Retina (tissue), 1 donor: ENCODE results near the gene INTS6L.

ENCODE experiments used
- DNase-seq: peaks from one replicate; pipeline ENCODE4 v3.0.0-alpha.2; 2016

The INTS6L gene

DNA sequence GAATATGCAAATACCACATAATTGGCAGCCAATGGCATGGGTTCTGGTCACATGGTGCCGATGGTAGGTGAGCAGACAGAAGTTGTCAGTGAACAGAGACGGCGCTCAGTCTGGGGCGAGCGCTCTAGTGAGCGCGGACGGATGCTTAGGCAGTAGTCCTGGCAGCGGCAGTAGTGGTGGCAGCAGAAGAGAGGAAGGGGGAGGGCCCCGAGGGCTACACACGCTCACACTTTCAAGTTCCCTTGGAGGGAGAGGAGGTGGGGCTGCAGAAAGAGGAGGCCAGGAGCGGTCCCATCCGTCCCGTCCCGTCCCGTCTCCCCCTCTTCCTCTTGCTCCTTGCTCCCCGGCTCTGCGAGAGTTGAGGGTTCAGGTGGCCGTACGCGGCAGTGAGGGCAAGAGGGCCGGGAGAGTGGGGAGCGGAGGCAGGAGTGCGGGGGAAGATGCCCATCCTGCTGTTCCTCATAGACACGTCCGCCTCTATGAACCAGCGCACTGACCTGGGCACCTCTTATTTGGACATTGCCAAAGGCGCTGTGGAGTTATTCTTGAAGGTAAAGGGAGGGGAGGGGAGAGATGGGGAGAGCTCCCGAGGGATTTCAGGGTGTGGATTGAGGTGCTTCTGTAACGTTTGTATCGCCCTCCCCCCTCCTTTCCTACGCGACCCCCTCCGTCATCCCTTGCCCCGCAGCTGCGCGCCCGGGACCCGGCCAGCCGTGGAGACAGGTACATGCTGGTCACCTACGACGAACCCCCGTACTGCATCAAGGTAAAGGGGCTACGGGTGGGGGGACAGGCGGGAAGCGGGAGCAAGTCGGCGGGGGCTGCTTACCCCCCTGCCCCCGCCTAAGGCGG, at the start of gene INTS6L:
Gene INTS6L (plus strand): TSS at position 108 of the 852 bp plus-strand sequence. CDS start 333 bp downstream, at position 441.
- peak; percentile 85 for DNase-seq

- no peak for DNase-seq
Measured at GRCh38 chrX:135476378-135476777, 44.1 kb upstream of the INTS6L start.

GRCh38 chrX:135477576-135477975, 42.9 kb upstream of the INTS6L start:
- peak; percentile 23 for DNase-seq

GRCh38 chrX:135480076-135480475, 40.4 kb upstream of the INTS6L start:
- no peak for DNase-seq

DNA sequence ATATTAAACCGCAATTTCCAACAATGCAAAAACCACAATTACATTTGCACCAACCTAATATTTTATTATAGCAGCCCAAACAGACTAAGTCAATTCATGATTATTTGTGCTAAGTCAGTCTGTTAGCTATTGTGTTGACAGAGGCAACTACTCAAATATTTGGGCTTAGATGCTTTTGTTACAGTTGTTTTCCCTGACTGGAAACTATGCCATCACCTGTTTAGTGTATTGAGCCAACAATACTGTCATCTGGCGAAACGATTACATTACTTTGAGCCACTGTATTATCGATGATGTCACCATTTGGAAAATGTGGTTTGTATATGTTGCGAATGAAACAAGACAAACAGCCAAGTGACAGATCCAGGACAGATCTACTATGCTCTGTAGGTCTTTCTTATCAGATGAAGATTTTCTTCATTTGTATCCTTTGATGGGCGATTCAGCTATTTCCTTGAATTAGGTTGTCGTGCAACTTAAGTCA, 38.7 kb upstream of the INTS6L start:
- DNase-seq: no peak

GRCh38 chrX:135484641-135485289, 35.7 kb upstream of the INTS6L start:
- DNase-seq: peak; percentile 12

DNA sequence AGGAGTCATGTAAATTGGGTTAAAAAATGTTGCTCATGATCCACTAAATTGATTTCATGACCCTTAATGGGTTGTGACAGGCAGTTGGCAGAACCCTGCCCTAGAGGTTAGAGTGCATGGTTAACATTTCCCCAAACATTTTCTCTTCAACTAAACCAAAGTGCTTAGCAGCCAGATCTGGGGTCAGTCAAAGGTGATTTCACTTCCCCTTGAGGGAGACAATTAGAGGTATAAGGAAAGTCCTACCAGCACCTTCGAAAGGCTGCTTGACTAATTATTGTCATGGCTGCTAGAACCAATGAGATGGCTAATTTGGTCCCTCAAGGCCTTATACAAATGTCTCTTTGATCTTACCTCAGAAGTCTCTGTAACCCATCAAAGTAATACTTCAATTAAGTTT, 30.9 kb upstream of the INTS6L start:
- DNase-seq: no peak

DNA sequence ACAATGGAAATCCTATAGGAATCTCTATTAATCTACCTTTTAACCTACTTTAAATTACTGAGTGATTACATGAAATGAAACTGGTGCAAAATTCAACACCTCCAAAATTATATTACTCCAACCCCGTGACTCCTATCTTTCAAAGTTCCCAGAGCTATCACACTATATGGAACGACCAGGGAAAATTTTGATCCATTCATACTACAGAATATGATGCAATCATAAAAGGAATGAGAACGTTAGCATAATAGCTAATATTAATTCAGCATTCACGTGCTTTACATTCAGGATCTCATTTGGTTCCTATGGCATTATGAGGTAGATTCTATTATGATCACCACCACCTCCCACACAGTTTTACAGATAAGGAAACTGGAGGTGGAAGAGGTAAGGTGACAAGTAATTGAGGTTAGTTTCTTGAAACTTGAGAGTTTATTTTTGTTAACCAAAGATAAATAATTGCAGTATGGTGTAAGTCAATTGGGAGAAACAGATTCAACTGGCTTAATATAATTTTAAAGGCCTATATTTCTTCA, 29.4 kb upstream of the INTS6L start:
- DNase-seq: no peak

- DNase-seq: no peak
Measured at GRCh38 chrX:135494453-135494852, 26.0 kb upstream of the INTS6L start.

- DNase-seq: no peak
Measured at GRCh38 chrX:135497736-135498135, 22.7 kb upstream of the INTS6L start.

- DNase-seq: no peak
Measured at GRCh38 chrX:135498236-135498635, 22.2 kb upstream of the INTS6L start.

- DNase-seq: no peak
Measured at GRCh38 chrX:135505351-135505750, 15.1 kb upstream of the INTS6L start.

GRCh38 chrX:135509885-135510284, 10.6 kb upstream of the INTS6L start:
- DNase-seq: no peak

GRCh38 chrX:135512508-135513129, 7.8 kb upstream of the INTS6L start:
- DNase-seq: no peak

- no peak for DNase-seq
Measured at GRCh38 chrX:135513130-135513515, 7.3 kb upstream of the INTS6L start.

DNA sequence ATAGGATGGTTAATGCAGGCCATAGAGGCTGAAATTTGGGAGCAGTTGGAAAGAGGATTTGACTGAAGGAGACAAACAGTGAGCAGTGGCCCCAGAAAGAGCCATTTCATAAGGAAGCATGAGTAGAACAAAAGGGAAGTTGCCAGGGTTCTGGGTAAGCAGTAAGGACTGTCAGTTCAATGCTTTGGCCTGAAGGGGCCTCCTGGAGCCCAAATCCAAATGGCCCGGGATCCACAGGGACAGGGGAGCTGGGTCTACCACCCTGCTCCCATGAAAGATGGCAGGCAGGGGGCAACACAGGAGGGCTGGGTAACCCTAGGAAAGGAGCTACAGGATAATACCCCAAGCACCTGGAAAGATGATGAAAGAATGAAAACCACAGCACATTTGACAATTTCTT, 4.1 kb upstream of the INTS6L start:
- no peak for DNase-seq

GRCh38 chrX:135518161-135518560, 2.3 kb upstream of the INTS6L start:
- DNase-seq: no peak

DNA sequence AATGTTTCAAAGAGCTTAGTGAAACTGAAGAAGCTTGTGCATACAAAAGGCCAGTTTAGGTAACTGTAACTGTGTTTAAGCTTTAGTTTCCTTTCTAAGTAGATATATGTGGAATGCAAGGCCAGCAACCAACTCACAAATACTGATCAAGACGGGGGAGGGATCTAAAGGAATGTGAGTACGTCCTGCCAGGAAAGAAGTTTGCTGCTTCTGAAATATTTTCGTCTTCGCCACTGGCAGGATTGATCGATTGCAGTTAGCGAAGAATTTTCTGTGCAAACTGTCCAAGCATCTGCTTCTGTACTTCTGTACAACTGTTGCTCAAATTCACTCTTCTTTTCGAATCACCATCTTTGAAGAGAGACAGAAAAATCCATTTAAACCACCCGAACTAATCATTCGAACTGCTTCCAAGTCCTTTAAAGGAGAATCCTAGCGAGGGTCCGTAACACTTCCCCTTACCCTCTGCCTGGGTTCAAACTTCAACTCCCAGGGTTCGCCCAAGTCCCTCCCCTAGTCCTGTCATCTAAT, 373 bp upstream of the INTS6L start:
- no peak for DNase-seq

DNA sequence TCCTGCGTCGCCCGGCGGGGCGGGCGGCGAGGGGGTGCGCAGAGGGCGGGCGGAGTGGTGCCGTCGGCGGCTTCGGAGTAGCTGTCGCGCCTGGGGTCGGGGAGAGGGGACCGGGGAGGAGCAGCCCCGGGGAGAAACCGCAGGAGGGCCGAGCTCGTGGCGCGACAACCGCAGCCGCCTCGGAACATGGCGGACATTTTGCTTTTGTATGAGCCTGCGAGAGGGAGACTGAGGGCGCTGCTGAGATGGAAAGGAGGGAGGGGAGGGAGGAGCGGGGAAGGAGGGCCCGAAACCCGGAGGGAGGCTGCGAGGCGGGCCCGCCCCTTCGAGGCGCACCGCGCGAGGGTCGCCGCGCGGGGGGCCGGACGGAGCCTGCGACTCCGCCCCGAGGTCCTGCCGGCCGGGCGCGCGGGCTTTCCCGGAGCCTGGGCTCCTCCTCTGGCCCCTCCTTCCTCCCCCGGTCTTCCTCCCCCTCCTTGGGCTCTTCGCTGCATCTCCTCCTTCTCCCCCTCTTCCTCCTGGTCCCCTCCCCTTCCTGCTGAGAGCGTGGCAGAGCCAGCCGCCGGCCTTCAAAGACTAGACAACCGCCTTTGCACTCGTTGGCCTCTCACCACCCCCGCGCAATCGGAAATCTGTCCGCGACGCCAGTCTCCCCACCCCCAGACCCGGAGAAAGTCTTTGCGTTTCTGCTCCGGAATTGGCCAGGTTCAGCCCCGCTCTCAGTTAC, 1.1 kb downstream of the INTS6L start:
- DNase-seq: peak; percentile 80

DNA sequence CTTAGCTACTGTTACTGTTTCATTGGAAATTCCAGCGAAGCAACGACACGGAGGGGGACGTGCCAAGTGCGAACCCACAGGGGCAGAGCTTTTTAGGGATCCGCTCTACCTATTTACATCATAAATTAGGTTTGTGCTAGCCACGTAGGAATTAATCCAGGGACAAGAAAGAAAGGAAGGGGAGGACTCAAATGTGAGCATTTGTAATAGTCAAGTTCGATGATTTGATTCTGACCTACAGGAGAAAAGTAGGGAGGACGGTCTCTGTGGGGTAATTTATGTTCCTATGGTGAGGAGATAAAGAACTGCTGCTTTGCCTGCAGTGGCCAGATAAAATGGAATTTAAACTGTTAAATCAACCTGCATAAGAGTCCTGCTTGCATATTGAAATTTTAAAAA, 1.7 kb downstream of the INTS6L start:
- no peak for DNase-seq

DNA sequence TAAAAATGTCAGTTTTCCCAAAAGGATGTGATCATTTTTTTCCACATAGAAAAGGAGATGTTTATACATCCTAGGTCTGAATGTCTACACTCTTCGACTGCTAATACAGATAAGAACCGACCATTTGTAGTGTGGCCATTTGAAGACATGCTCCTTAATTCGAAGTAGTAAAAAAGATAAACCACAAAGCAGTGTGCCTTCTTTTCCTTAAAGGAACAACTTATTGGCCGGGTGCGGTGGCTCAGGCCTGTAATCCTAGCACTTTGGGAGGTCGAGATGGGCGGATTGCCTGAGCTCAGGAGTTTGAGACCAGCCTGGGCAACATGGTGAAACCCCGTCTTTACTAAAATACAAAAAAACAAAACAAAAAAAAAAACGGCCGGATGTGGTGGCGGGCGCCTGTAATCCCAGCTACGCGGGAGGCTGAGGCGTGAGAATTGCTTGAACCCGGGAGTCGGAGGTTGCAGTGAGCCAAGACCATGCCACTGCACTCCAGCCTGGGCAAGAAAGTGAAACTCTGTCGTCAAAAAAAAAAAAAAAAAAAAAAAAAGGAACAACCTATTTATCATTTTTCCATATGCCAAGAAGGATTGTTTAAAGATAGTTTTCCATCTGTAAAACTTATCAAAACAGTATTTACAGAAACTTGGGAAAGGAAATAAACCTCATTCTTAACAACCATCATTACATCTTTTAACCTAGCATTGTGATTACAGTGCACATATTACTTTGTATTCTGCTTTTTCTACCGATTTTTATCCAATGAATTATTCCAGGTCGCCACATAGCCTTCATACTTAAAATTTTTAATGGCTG, 2.6 kb downstream of the INTS6L start:
- no peak for DNase-seq

DNA sequence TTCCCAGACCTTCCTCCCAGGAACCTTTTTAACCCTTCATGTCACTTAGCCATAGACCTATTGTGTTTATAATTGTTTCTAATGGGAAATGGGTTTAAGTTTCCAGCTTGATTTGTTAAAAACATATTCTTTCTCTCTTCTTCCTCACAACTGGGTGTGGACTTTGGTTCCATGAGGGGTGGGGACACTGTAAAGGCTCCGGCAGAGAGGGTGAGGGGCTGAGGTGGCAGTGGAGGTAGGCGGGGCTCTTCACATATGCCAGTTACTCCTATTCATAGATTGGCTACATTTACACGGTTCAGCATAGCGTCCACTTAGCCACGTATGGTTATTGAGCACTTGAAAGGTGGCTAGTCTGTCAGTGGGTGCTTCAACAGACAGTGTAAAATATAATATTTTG, 7.8 kb downstream of the INTS6L start:
- DNase-seq: no peak
